ENCODE data around the gene NAT9. TPM values are rescaled to one million over a fixed set of nuclear protein-coding genes. Genes with fewer than 3 reads are reported as not detected.

NAT9 gene, protein sequence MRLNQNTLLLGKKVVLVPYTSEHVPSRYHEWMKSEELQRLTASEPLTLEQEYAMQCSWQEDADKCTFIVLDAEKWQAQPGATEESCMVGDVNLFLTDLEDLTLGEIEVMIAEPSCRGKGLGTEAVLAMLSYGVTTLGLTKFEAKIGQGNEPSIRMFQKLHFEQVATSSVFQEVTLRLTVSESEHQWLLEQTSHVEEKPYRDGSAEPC
- 61.8 TPM for polyA plus RNA-seq (2013, experiment 1 of 4)
- 53.2 TPM for polyA plus RNA-seq (2013, experiment 2 of 4)
- polyA plus RNA-seq (2013, experiment 3 of 4): 51.7 TPM
- 55.4 TPM for polyA plus RNA-seq (2013, experiment 4 of 4)

DNA sequence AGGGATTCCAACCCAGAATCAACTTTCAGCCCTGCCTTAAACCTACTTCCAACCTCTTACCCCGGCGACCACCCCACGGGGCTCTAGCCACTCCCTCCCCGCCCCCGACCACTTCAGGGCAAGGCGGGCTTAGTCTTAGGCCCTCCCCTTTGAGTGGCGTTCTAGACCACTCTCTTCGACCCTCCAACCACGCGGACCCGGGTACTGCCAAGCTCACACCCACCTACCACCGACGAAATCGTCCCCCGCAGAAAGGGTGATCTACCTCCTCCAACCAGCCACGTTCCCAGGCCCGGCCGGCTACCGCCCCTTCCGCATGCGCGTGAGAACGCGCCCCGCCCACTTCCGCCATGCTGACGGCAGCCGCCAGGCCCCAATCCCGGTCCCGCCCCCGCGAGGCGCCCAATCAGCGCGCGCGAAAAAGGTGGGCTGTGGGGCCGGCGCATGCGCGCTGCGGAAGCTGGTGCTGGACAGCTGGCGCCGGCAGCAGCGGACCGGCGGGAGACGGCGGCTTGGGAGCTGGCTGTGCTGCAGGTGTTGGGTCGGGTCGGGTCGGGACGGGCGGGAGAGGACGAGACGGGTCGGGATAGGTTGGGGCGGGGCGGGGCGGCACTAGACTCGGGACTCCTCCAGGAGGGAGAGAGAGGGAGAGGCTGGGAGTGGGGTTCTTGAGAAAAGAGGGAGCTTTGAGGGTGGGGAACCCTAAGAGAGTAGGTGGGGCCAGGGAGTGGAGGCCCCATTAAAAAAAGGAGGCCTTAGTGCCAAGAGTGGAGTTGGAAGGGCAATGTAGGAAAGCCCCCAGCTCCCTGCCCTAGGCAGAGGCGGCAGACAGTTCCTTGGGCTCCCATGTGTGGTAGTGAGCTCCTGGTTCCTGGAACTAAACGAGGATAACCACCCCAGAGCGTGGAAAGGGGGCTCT, at the start of gene NAT9:
Gene NAT9, minus strand, starts transcription at position 302 of the 919 bp plus-strand sequence. CDS start 647 bp downstream, outside the sequence.
- Histone ChIP-seq H3K9me3 (ENCODE audit: control insufficient read depth, low read length) (no peaks in the 10 kb centered on the region), H3K27me3 (ENCODE audit: control insufficient read depth, insufficient read depth, low read length, poor library complexity, severe bottlenecking) (no peaks in the 10 kb centered on the region), H3K4me3 (ENCODE audit: insufficient read depth, low read depth, low read length) (peak within 1 kb of the TSS; percentile 61), H3K4me1 (ENCODE audit: control insufficient read depth, insufficient read depth, low read length) (no peaks in the 10 kb centered on the region), H3K36me3 (ENCODE audit: control insufficient read depth, insufficient read depth, low read length) (peaks cover 23% of the 10 kb centered on the region), H3K27ac (ENCODE audit: insufficient read depth, low read depth, low read length, poor library complexity, severe bottlenecking) (no peak within 1 kb of the TSS)
- WGBS, 2 experiments: 0% methylated on average over 64 of the region's 64 CpGs

DNA sequence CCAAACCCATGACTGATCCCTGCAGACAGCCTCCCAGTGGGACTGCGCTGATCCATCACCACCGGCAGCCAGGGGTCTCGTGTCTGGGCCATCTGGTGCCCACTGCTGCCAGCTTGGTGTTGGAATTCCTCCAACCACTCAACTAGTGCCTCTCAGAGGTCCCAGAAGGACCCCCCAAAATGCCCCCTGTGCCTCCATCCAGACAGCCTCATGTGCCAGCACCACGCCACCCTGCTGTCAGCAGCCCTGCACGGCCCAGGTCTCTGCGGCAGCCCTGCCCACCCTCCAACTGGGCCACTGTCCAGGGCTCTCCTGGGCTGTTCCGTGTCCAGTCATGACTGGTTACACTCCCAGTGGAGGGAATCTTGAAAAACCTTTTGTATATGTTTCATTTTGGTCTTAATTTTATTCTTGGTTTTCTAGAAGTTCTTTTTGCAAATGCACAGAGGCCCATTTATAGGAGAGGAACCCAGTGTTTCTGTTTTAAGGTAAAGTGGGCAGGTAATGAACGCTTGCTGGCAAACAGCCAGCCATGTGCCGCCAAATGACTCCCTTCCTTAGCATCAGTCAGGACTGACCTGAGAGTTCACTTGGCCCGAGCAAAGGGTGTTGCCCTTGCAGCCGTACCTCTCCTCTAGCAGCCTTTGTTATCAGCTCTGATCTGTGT, 48.9 kb upstream of the NAT9 start:
- 94 to 96% methylated on average over 11 of the region's 11 CpGs for WGBS, 2 experiments
- H3K36me3 ChIP-seq (ENCODE audit: control insufficient read depth, insufficient read depth, low read length): no peaks in the 10 kb centered on the region
- peaks cover 7% of the 10 kb centered on the region for H3K4me1 ChIP-seq (ENCODE audit: control insufficient read depth, insufficient read depth, low read length)
- H3K4me3 ChIP-seq (ENCODE audit: insufficient read depth, low read depth, low read length): no peak overlapping the region
- H3K27me3 ChIP-seq (ENCODE audit: control insufficient read depth, insufficient read depth, low read length, poor library complexity, severe bottlenecking): no peaks in the 10 kb centered on the region
- H3K27ac ChIP-seq (ENCODE audit: insufficient read depth, low read depth, low read length, poor library complexity, severe bottlenecking): no peak overlapping the region
- H3K9me3 ChIP-seq (ENCODE audit: control insufficient read depth, low read length): no peaks in the 10 kb centered on the region

DNA sequence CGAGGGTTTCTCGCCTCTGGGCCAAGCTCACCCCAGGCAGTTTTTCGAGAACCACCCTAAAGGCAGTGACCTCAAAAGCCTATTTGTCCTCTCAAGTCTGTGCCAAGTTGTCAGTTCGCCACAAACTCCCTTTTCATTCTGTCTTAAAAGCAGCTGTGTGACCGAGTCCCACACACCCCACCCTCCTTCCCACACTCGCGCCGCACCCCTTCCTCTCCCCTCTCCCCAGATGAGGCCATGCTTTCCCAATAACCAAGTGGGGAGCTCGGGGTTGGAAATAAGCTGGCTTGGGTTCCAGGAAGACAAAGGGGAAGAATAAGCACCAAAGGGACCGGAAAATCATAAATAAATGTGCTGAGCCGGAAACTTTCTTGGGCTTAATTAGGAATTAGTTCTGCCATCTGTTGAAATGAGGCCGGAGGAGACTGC, 46.8 kb upstream of the NAT9 start:
- H3K9me3 ChIP-seq (ENCODE audit: control insufficient read depth, low read length): no peaks in the 10 kb centered on the region
- no peak overlapping the region for H3K4me3 ChIP-seq (ENCODE audit: insufficient read depth, low read depth, low read length)
- H3K36me3 ChIP-seq (ENCODE audit: control insufficient read depth, insufficient read depth, low read length): no peaks in the 10 kb centered on the region
- no peak overlapping the region for H3K27ac ChIP-seq (ENCODE audit: insufficient read depth, low read depth, low read length, poor library complexity, severe bottlenecking)
- H3K27me3 ChIP-seq (ENCODE audit: control insufficient read depth, insufficient read depth, low read length, poor library complexity, severe bottlenecking): no peaks in the 10 kb centered on the region
- WGBS, 2 experiments: 89 to 94% methylated on average over 12 of the region's 12 CpGs
- peaks cover 7% of the 10 kb centered on the region for H3K4me1 ChIP-seq (ENCODE audit: control insufficient read depth, insufficient read depth, low read length)

DNA sequence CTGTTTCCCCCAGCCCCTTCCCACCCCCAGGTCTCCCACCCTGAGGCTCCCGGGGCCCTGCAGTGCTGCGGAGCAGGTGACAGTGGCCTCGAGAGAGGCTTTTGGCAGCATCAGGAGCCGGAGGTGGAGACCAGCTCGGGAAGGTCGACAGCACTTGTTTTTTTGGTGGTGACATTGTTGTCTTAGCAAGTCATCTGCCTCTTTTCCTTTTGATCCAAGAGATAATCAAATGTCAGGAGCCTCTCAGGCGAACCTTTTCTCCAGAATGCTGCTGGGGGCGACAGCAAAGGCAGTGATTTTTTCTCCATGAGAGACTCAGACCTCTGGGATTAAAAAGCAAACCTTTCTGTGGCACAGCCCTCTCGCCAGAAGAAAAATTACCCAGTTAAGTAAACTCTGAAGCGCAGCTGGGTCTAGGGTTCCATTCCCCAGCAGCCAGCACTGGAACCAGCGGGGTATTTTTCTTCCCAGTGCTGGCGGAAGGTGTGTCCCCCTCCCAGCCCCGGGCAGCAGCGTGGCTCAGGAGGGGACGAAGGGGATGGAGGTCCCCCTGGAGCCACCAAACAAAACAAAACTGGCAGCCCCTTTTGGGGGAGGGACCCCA, 46.3 kb upstream of the NAT9 start:
- H3K4me1 ChIP-seq (ENCODE audit: control insufficient read depth, insufficient read depth, low read length): peaks cover 7% of the 10 kb centered on the region

DNA sequence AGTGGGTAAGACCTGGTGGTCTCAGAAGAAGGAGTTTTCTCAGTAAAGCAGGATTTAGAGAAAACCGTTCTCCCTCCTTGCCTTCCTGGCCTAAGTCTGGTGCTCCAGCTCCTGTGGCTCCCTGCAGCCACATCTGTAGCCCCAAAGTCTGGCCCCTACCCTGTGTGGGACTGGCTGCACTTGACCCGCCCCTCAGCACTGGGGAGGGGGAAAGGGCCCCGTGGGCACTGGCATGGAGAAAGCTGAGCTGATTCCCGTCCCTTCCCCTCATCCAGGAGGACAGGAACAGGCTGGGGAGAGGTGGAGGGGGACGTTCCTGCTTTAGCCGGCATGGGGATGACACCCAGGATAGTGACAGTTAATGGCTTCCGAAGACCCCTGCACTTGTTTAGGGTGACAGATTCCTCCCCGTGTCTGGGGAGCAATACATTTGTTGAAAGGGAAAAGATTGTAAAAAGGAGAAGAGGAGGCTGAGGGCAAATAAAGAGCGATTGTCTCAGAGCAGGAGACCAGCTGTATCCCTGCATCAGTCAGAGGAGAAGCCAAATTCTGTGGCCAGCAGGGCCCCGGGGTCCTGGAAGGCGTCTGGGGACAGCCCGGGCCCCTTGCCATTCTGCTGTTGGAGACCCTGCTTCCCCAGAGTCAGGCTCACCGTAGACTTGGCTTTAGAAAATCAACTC, 45.6 kb upstream of the NAT9 start:
- WGBS, 2 experiments: 88 to 91% methylated on average over 13 of the region's 13 CpGs
- Histone ChIP-seq H3K9me3 (ENCODE audit: control insufficient read depth, low read length) (no peaks in the 10 kb centered on the region), H3K36me3 (ENCODE audit: control insufficient read depth, insufficient read depth, low read length) (no peaks in the 10 kb centered on the region), H3K27ac (ENCODE audit: insufficient read depth, low read depth, low read length, poor library complexity, severe bottlenecking) (no peak overlapping the region), H3K4me3 (ENCODE audit: insufficient read depth, low read depth, low read length) (no peak overlapping the region), H3K4me1 (ENCODE audit: control insufficient read depth, insufficient read depth, low read length) (peaks cover 7% of the 10 kb centered on the region), H3K27me3 (ENCODE audit: control insufficient read depth, insufficient read depth, low read length, poor library complexity, severe bottlenecking) (no peaks in the 10 kb centered on the region)

More for the DNA sequence above, 46.3 kb upstream of the NAT9 start:
- Histone ChIP-seq H3K9me3 (ENCODE audit: control insufficient read depth, low read length) (no peaks in the 10 kb centered on the region), H3K4me3 (ENCODE audit: insufficient read depth, low read depth, low read length) (no peak overlapping the region), H3K27ac (ENCODE audit: insufficient read depth, low read depth, low read length, poor library complexity, severe bottlenecking) (no peak overlapping the region), H3K36me3 (ENCODE audit: control insufficient read depth, insufficient read depth, low read length) (no peaks in the 10 kb centered on the region), H3K27me3 (ENCODE audit: control insufficient read depth, insufficient read depth, low read length, poor library complexity, severe bottlenecking) (no peaks in the 10 kb centered on the region)
- 91% methylated on average over 15 of the region's 15 CpGs for WGBS, 2 experiments

DNA sequence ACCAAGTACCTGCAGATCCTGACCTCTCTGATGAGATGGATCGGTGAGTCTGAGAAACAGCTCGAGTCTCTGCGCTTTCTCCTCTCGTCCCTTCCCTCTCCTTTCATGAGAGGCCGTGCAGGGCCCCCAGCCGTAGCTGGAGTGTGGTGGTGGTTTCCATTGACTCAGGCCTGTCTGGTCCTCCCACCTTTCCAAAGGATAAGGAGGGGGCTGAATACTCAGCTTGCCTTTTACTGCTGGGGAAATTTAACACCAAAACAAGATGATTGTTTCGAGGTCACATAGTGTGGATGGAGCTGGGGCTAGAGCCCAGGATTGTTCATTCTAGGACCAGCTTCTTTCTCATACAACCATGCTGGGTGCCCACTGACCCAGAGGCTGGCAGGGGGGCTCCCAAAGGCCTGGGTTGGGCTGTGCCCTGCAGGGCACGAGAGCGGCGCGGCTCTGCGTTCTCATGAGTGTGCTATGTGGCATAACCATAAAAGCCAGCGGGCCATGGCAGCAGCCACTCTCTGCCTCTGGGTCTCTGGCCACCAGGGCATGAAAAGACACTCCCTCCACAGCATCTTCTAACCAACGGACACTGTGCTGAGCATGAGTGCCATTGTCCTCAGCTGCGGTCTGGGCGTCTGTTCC, 43.8 kb upstream of the NAT9 start:
- no peaks in the 10 kb centered on the region for H3K36me3 ChIP-seq (ENCODE audit: control insufficient read depth, insufficient read depth, low read length)
- peaks cover 7% of the 10 kb centered on the region for H3K4me1 ChIP-seq (ENCODE audit: control insufficient read depth, insufficient read depth, low read length)
- H3K4me3 ChIP-seq (ENCODE audit: insufficient read depth, low read depth, low read length): no peak overlapping the region
- H3K9me3 ChIP-seq (ENCODE audit: control insufficient read depth, low read length): no peaks in the 10 kb centered on the region
- 92 to 94% methylated on average over 16 of the region's 16 CpGs for WGBS, 2 experiments
- H3K27me3 ChIP-seq (ENCODE audit: control insufficient read depth, insufficient read depth, low read length, poor library complexity, severe bottlenecking): no peaks in the 10 kb centered on the region
- no peak overlapping the region for H3K27ac ChIP-seq (ENCODE audit: insufficient read depth, low read depth, low read length, poor library complexity, severe bottlenecking)

DNA sequence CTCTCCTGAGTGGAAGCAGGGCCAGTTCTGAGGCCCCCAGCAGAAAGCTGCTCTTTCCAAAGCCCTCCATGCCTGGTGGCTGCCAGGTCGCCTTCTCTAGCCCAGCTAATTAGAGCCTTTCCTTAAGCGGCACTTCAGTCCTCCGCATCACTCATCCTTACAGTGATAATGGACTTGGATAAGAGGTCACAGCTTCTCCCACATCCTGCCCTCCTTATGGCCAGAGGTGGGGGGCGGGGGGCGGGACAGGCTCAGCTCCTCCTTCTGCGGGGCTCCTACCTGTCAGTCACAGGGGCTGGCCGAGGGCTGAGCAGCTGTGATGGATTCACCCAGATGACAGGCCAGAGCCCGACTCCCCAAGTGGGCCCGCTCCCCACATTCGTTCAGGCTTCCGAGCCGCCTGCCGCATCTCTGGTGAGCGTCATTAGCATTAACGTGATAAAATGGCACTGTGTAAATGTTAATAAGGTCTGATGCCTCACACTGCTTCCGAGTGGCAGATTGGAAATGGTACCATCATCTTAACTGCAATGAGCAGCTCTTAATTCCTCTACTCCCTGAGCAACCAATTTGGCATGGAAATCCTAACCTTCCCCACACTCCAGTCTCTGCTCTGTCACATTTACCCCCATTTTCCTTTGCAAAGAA, 42.3 kb upstream of the NAT9 start:
- H3K36me3 ChIP-seq (ENCODE audit: control insufficient read depth, insufficient read depth, low read length): no peaks in the 10 kb centered on the region
- no peak overlapping the region for H3K27ac ChIP-seq (ENCODE audit: insufficient read depth, low read depth, low read length, poor library complexity, severe bottlenecking)
- no peaks in the 10 kb centered on the region for H3K9me3 ChIP-seq (ENCODE audit: control insufficient read depth, low read length)
- WGBS, 2 experiments: 91 to 92% methylated on average over 16 of the region's 16 CpGs
- no peaks in the 10 kb centered on the region for H3K27me3 ChIP-seq (ENCODE audit: control insufficient read depth, insufficient read depth, low read length, poor library complexity, severe bottlenecking)
- H3K4me3 ChIP-seq (ENCODE audit: insufficient read depth, low read depth, low read length): no peak overlapping the region
- H3K4me1 ChIP-seq (ENCODE audit: control insufficient read depth, insufficient read depth, low read length): peaks cover 7% of the 10 kb centered on the region

DNA sequence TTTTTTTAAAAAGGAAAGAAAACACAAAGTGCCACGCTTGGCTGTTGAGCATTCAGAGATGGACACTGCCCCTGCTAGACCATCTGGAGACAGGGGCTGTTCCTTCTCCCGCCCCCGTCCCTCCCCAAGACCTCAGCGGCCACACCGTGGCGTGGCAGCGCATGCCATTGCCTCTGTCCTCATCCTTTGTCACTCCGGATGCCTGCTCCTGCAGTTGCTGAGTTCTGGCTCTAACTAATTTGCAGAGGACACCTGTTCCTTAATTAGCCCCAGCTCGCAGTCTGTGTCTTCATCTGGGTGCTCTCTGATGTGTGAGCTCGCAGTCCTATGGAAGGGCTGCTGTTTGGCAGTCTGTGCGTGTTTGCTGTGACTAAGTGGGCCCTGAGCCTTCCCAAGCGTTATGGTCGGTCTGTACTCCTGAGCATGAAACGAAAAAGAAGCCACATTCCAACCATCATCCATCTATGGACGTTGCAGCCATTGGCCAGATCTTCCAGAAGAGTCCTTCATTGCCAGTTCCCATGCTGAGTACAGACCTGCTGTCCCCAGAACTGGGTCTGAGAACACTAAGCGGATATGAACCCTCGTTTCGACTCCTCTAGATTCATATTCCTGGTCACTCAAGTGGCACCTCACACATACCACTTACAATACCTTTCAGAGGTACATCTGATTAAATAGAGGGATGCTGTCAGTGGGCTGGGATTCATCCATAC, 40.9 kb upstream of the NAT9 start:
- Histone ChIP-seq H3K27ac (ENCODE audit: insufficient read depth, low read depth, low read length, poor library complexity, severe bottlenecking) (no peak overlapping the region), H3K9me3 (ENCODE audit: control insufficient read depth, low read length) (no peaks in the 10 kb centered on the region), H3K4me3 (ENCODE audit: insufficient read depth, low read depth, low read length) (no peak overlapping the region), H3K27me3 (ENCODE audit: control insufficient read depth, insufficient read depth, low read length, poor library complexity, severe bottlenecking) (no peaks in the 10 kb centered on the region), H3K4me1 (ENCODE audit: control insufficient read depth, insufficient read depth, low read length) (peaks cover 15% of the 10 kb centered on the region), H3K36me3 (ENCODE audit: control insufficient read depth, insufficient read depth, low read length) (no peaks in the 10 kb centered on the region)
- WGBS, 2 experiments: 88 to 94% methylated on average over 17 to 18 of the region's 18 CpGs
